HEK293 (cell line): ENCODE results near the gene TIGD1.

Experiments
- KLF1 ChIP-seq: fragments of 450-650 bp; formaldehyde crosslinking; IDR thresholded peaks from 2 replicates; pipeline ENCODE4 v1.5.1; 2016; ENCODE audit warnings: missing biosample characterization, missing genetic modification characterization
- TF ChIP-seq, protein P1 (sequence below): fragments of 450-650 bp; formaldehyde crosslinking; IDR thresholded peaks from 2 replicates; pipeline ENCODE4 v1.5.1; 2016; ENCODE audit warnings: missing biosample characterization, missing genetic modification characterization

DNA sequence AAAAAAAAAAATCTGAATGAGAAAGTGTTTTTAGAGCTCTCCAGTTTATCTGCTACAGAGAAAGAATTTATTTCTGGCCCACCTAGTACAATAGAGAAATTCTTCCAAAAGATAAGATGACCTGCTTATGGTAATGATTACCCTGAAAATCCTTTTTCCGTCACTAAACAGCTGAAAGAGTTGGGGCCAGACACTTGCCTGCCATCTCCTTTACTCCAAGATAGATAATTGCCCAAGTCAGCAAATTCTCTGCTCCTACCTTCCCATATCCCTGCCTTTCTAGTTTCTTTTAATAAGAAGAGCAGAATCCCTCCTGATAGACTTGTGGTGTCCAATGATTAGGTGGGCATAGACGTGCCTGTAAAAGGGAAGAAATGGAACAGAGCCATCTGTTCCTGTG is 28.3 kb upstream of the TIGD1 start:
- no peak for TF ChIP-seq KLF1 (tag by site-specific recombination)
- TF ChIP-seq, protein P1, sequence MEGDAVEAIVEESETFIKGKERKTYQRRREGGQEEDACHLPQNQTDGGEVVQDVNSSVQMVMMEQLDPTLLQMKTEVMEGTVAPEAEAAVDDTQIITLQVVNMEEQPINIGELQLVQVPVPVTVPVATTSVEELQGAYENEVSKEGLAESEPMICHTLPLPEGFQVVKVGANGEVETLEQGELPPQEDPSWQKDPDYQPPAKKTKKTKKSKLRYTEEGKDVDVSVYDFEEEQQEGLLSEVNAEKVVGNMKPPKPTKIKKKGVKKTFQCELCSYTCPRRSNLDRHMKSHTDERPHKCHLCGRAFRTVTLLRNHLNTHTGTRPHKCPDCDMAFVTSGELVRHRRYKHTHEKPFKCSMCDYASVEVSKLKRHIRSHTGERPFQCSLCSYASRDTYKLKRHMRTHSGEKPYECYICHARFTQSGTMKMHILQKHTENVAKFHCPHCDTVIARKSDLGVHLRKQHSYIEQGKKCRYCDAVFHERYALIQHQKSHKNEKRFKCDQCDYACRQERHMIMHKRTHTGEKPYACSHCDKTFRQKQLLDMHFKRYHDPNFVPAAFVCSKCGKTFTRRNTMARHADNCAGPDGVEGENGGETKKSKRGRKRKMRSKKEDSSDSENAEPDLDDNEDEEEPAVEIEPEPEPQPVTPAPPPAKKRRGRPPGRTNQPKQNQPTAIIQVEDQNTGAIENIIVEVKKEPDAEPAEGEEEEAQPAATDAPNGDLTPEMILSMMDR (tag by site-specific recombination): no peak
